ENCODE data around the gene KIF22. TPM values are rescaled to one million over a fixed set of nuclear protein-coding genes. Genes with fewer than 3 reads are reported as not detected.
"Not testable (repeated sequence)": the region's sequence is repeated elsewhere in the genome, so short reads cannot be mapped to it uniquely, and the experiment has no call there.

KIF22 gene
- total RNA-seq, 1 donor from 2014 or later = 31.9 TPM

- H3K27me3 Mint-ChIP-seq (ENCODE audit: unreplicated experiment) = peaks cover 13% of the 10 kb centered on the region
- H3K27ac Mint-ChIP-seq (ENCODE audit: unreplicated experiment) = peak overlapping the region; percentile 99
- H3K4me1 Mint-ChIP-seq (ENCODE audit: low read depth, unreplicated experiment) = peaks cover 32% of the 10 kb centered on the region
- no peak for DNase-seq
- peak overlapping the region; percentile 69 for H3K4me3 Mint-ChIP-seq (ENCODE audit: unreplicated experiment)
- H3K36me3 Mint-ChIP-seq (ENCODE audit: unreplicated experiment) = no peaks in the 10 kb centered on the region
- H3K9me3 Mint-ChIP-seq (ENCODE audit: unreplicated experiment) = peaks cover 11% of the 10 kb centered on the region
- TF ChIP-seq CTCF (IDR thresholded peaks at IDR 0.05; ENCODE audit: partially characterized antibody, unreplicated experiment) = no peak
These were observed 34.1 kb downstream of the KIF22 start for GRCh38 chr16:29824589-29825144.

GRCh38 chr16:29825145-29826044 is 34.8 kb downstream of the KIF22 start:
- no peak for TF ChIP-seq CTCF (IDR thresholded peaks at IDR 0.05; ENCODE audit: partially characterized antibody, unreplicated experiment)
- Mint-ChIP-seq H3K27me3 (ENCODE audit: unreplicated experiment) (peaks cover 12% of the 10 kb centered on the region), H3K4me3 (ENCODE audit: unreplicated experiment) (peak overlapping the region; percentile 69), H3K36me3 (ENCODE audit: unreplicated experiment) (no peaks in the 10 kb centered on the region), H3K4me1 (ENCODE audit: low read depth, unreplicated experiment) (peaks cover 27% of the 10 kb centered on the region), H3K27ac (ENCODE audit: unreplicated experiment) (peak overlapping the region; percentile 99), H3K9me3 (ENCODE audit: unreplicated experiment) (peaks cover 11% of the 10 kb centered on the region)
- DNase-seq = peak; percentile 84

GRCh38 chr16:29826342-29826695 is 35.8 kb downstream of the KIF22 start:
- DNase-seq = no peak
- TF ChIP-seq CTCF (IDR thresholded peaks at IDR 0.05; ENCODE audit: partially characterized antibody, unreplicated experiment) = no peak
- Mint-ChIP-seq H3K4me1 (ENCODE audit: low read depth, unreplicated experiment) (peaks cover 22% of the 10 kb centered on the region), H3K27me3 (ENCODE audit: unreplicated experiment) (peaks cover 12% of the 10 kb centered on the region), H3K9me3 (ENCODE audit: unreplicated experiment) (peaks cover 11% of the 10 kb centered on the region), H3K27ac (ENCODE audit: unreplicated experiment) (peak overlapping the region; percentile 99), H3K4me3 (ENCODE audit: unreplicated experiment) (no peak overlapping the region), H3K36me3 (ENCODE audit: unreplicated experiment) (no peaks in the 10 kb centered on the region)

GRCh38 chr16:29830774-29831173 is 40.2 kb downstream of the KIF22 start:
- peaks cover 3% of the 10 kb centered on the region for H3K9me3 Mint-ChIP-seq (ENCODE audit: unreplicated experiment)
- no peak overlapping the region for H3K27ac Mint-ChIP-seq (ENCODE audit: unreplicated experiment)
- peaks cover 5% of the 10 kb centered on the region for H3K27me3 Mint-ChIP-seq (ENCODE audit: unreplicated experiment)
- H3K36me3 Mint-ChIP-seq (ENCODE audit: unreplicated experiment) = no peaks in the 10 kb centered on the region
- peaks cover 8% of the 10 kb centered on the region for H3K4me1 Mint-ChIP-seq (ENCODE audit: low read depth, unreplicated experiment)
- no peak for DNase-seq
- no peak for TF ChIP-seq CTCF (IDR thresholded peaks at IDR 0.05; ENCODE audit: partially characterized antibody, unreplicated experiment)
- H3K4me3 Mint-ChIP-seq (ENCODE audit: unreplicated experiment) = no peak overlapping the region

GRCh38 chr16:29831490-29831889 is 40.9 kb downstream of the KIF22 start:
- TF ChIP-seq CTCF (IDR thresholded peaks at IDR 0.05; ENCODE audit: partially characterized antibody, unreplicated experiment) = no peak
- peaks cover 3% of the 10 kb centered on the region for H3K9me3 Mint-ChIP-seq (ENCODE audit: unreplicated experiment)
- H3K4me1 Mint-ChIP-seq (ENCODE audit: low read depth, unreplicated experiment) = peaks cover 5% of the 10 kb centered on the region
- no peaks in the 10 kb centered on the region for H3K36me3 Mint-ChIP-seq (ENCODE audit: unreplicated experiment)
- no peak overlapping the region for H3K4me3 Mint-ChIP-seq (ENCODE audit: unreplicated experiment)
- no peak overlapping the region for H3K27ac Mint-ChIP-seq (ENCODE audit: unreplicated experiment)
- DNase-seq = no peak
- H3K27me3 Mint-ChIP-seq (ENCODE audit: unreplicated experiment) = peaks cover 4% of the 10 kb centered on the region

GRCh38 chr16:29833219-29833618 is 42.7 kb downstream of the KIF22 start:
- H3K27me3 Mint-ChIP-seq (ENCODE audit: unreplicated experiment); H3K36me3 Mint-ChIP-seq (ENCODE audit: unreplicated experiment): not testable (repeated sequence)

More at GRCh38 chr16:29833219-29833618, 42.7 kb downstream of the KIF22 start:
- not testable (repeated sequence) for DNase-seq; H3K4me3 Mint-ChIP-seq (ENCODE audit: unreplicated experiment); H3K9me3 Mint-ChIP-seq (ENCODE audit: unreplicated experiment); H3K27ac Mint-ChIP-seq (ENCODE audit: unreplicated experiment); H3K4me1 Mint-ChIP-seq (ENCODE audit: low read depth, unreplicated experiment)

Measured in glutamatergic neuron (in vitro differentiated cells).